Stimulated activated CD4-positive, alpha-beta T cell treated with anti-CD3 and anti-CD28 coated beads, Interleukin-15, amount 100 ng/mL, for 1 hour (primary cell): ENCODE data around the gene VGLL4.

Experiments
- DNase-seq, 2 donors: peaks; one replicate each; pipeline ENCODE4 v3.0.0-alpha.2; 2020; ENCODE audit warnings: low read depth in 1 of 2, low spot score in 1 of 2

The VGLL4 gene

GRCh38 chr3:11509173-11510000 is 134.3 kb downstream of the VGLL4 start:
- no peak for DNase-seq

GRCh38 chr3:11508346-11509172 is 135.2 kb downstream of the VGLL4 start:
- DNase-seq, result no peak

- no peak for DNase-seq
Observed at GRCh38 chr3:11507719-11508118, 136.0 kb downstream of the VGLL4 start.
